Inflammatory macrophage (primary cell): ENCODE results near the gene GRIK2.

Source experiments
- DNase-seq, 2 donors: peaks; one replicate each; pipeline ENCODE4 v3.0.0-alpha.2; 2020 to 2022

GRIK2 gene

DNA sequence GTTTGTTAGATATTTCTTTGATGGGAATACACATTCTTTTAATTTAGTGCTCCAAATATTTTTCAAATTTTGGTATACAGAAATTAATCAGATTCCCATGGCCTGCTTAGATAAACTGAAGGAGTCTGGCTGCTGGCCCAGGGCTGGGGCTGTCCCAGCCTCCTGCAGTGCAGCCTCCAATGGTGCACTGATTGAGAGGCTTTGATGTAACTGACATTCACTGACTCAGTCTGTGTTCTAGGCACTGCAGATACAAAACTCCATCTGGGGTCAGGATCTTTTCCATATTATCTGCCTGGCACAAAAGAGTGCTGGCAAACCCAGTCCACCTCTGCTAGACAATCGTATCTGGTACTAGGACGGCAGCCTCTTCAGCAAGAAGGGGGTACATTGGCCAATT lies 64.8 kb downstream of the GRIK2 start:
- no peak for DNase-seq

GRCh38 chr6:101458826-101459225 lies 65.3 kb downstream of the GRIK2 start:
- no peak for DNase-seq

- no peak for DNase-seq
Measured at GRCh38 chr6:101462576-101462975, 69.1 kb downstream of the GRIK2 start.

- no peak for DNase-seq
Measured at GRCh38 chr6:101465863-101466262, 72.4 kb downstream of the GRIK2 start.

DNA sequence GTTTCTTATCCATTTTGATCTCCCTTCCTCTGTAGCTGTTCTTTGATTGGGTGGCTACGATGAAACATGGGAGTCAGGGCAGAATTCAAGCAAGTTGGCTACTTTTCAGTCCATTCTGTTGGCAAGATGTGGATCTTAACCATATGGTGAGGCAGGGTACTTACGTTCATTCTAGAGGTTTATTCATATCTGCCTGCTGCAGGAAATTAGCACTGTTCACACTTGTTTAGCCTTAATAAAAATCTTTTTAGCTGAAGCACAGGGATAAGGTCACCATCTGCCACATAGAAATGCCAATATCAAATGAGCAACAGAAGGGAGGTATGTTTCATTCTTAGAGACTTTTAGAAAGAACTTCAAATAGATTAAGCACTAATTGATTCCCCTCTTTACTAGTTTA lies 83.9 kb downstream of the GRIK2 start:
- DNase-seq: no peak

DNA sequence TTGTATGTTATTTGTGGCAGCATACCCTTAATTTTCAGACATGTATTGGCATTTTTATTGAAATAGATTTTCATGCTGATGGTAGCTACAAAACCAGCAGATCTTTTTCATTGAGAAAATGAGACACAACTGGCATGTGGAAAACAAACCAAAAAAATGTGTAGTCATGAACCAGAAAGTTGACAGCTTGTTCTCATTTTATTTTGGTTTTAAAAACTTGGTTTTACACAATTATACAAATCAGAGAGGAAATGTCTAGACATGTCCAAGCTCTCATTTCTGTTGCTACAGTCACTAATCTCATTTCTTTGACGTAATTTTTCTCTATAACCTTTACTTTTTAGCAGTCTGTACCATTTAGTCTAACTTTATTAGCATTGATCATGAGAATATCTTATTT lies 85.4 kb downstream of the GRIK2 start:
- no peak for DNase-seq

DNA sequence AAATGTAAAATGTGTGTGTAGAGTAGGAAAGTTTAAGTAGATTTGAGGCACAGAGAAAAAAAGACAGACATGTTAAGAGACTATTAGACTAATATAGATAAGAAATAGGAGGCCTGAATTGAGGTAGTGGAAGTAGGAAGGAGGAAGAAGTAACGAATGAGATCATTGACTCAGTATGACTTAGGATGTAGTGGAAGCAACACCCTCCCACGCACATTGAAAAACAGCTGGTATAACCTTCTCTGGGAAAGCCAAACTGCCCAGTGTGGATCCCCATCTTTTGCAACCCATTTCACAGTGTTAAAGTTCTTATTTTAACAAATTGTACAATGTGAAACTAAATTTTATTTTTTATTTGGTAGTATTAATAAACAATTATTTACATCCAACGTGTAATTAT lies 89.1 kb downstream of the GRIK2 start:
- DNase-seq: peak in 1 of 2 donors; percentile 27

- DNase-seq: no peak
Measured at GRCh38 chr6:101484781-101485180, 91.3 kb downstream of the GRIK2 start.

GRCh38 chr6:101486124-101486523 lies 92.6 kb downstream of the GRIK2 start:
- no peak for DNase-seq

DNA sequence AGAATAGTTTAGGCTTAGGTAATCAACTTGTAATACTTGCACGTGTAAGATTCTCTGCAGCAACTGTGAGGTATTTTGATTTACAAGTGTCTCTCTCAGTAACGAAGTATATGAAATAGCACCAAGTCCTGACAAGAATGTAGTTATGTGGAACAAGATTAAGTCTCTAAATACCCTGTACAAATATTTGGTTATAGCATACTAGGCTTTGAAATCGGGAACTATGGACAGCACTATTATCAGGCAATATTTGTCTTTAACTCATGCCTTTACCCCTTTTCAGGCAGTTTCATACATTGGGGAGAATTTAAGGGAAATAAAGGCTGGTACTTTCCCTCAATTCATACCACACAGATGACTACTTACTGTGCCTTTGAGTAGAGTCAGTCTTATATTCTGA lies 93.2 kb downstream of the GRIK2 start:
- DNase-seq: no peak

DNA sequence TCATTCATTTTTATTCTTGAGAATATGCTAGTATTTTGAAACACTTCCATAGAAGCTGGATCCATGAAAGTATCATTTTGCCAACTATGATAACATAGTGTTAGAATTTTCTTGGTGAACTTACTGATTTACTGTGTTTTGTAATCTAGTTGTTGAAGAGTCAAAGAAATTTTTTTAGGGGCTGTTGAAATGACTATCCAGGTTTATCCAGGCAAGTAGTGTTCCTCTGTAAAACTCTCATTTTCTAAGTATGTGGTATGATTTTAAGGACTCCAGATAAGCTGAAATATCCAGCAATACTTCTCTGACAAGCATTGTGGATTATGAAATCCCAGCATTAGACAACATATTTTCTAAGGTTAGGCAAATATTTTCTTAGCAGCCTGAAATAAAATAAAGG lies 95.9 kb downstream of the GRIK2 start:
- no peak for DNase-seq

DNA sequence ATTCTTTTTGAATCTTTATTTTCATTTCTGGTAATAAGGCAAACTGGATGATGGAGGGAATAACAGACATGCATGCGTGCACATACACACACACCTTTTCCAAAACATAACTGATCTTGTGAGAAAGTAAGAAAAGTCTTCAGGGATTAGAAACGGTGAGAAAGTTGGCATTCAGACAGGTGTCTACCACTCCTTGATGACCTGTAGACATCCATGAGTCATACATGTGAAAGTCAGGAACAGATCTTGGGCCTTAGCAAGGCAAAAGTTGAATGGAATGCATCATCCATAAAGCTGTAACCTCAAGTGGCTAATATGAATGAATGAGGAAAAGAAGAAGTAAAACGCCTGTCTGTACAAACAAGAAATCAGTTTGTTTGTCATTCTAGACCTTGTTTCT lies 97.3 kb downstream of the GRIK2 start:
- no peak for DNase-seq

- no peak for DNase-seq
Measured at GRCh38 chr6:101502818-101503217, 109.3 kb downstream of the GRIK2 start.

GRCh38 chr6:101509536-101509935 lies 116.0 kb downstream of the GRIK2 start:
- DNase-seq: no peak

DNA sequence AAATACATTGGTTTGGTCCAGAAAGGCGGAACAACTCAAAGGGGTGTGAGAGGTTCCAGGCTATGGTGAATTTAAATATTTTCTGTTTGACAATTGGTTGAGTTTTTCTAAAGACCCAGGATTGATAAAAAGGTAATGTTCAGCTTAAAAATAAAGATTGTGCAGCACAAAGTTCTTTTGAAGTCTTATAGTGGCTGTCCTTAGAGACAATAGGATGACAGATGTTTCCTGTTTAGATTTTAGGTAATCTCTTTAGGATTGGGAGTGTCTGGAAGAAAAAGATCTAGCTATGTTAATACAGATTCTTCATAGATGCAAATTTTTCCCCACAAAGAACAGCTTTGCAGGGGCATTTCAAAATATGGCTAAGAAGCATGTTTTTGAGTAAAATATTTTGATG lies 119.7 kb downstream of the GRIK2 start:
- DNase-seq: no peak

DNA sequence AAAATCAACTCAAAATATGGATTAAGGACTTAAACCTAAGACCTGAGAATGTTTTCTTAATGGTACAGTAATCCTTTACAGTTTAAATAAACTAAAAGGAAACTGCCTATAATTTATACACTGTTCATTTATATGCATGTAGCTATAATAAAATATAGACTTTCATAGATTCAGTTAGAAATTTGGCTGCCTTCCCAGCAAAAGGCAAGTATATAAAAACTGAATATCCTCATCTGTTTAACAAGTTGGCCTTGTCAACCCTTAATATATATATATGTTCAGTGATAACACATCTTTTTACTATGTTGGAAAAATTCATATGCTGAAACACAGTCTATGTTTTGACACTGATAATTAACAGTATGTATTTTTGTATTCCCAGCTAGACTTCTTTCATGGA lies 123.1 kb downstream of the GRIK2 start:
- DNase-seq: no peak

GRCh38 chr6:101517632-101518031 lies 124.1 kb downstream of the GRIK2 start:
- DNase-seq: no peak

DNA sequence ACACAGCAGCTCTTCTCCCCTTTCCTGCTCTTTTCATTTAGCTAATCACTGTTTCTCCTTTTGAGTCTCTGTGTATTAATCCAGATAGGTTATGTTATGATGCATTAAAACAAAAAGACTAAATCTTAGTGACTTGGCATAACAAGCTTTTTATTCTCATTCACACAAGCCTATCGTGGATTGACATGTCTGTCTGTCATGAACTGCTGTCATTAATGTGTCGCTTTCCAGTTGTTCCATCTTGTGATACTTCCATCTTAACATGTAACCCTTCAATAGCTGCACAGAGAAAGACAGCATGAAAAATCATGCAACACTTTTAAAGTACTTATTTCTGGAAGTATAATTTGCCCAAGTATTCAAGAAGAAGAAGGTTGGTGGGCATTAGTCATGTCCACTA lies 128.7 kb downstream of the GRIK2 start:
- DNase-seq: no peak

DNA sequence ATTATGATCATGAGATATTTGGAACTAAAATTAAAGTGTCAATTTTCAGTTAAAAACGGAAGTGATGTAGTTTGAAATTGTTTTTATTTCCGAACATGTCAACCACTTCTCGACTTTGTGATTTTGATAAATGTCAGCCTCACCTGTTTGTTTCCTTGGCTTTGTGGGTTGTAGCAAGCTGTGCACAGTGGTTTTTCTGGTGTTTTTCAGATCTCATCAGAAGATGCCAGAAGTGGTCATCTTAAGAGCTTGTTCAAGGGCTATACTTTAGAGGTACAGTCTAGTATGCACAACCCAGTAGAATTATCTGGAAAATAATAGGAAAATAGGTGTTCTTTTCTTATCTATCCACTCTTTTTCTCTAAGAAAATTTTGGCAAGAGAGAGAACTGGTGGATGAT lies 134.0 kb downstream of the GRIK2 start:
- DNase-seq: no peak

GRCh38 chr6:101528801-101529200 lies 135.3 kb downstream of the GRIK2 start:
- DNase-seq: no peak

- no peak for DNase-seq
Measured at GRCh38 chr6:101531538-101531937, 138.0 kb downstream of the GRIK2 start.

DNA sequence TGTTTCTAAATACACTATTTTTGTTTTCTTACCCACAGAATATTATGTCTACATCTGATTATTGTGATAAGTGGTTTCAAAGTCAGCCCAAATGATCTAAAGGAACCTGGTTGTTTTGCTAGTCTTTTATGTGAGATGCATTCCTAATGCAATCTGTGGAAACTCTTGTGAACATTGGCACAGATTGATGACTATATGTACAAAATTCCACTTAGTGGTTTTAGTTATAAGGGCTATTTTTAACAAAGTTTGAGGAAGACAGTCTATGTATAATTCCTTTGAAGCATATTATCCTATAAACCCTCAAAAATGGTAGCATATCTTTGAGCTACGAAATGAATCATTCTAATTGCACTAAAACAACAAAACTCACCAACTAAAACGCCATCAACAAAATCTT lies 140.9 kb downstream of the GRIK2 start:
- no peak for DNase-seq

- no peak for DNase-seq
Measured at GRCh38 chr6:101534821-101535220, 141.3 kb downstream of the GRIK2 start.

- peak in 1 of 2 donors; percentile 4 for DNase-seq
Measured at GRCh38 chr6:101537753-101538316, 144.3 kb downstream of the GRIK2 start.

DNA sequence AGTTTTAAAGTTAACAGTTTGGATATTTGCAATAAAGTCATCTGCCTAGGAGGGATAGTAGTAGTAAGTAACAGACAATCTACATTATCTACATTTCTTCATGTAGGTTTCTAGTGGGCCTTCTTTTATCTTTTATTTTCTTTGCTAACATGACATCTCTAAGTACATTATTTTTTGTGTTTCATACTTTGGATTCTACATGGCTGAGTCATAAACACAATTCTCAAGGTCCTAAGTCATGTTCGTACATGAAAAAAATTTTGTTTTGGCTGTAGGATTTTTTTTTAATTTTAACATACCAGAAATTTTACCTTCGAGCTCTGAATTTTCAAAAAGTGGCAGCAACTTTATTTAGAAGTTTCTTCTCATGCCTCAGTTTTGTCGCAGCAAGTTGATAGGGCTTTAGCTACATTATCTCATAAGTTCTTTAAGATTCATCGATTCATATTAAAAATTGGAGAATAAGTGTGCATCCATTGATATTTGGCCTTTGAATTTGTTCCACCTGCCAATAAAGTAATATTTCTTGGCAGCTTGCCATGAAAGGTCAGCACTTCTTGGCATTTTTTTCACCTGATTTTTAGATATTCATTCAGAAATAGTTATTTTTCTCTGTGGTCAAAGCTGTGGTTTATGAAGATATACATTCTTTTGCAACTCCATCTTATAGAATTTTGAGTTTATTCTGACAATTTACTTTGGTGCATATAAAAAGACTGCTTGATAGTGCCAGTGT lies 146.2 kb downstream of the GRIK2 start:
- no peak for DNase-seq
